ENCODE results near the gene AQP12B.
"Not testable (repeated sequence)": the region's sequence is repeated elsewhere in the genome, so short reads cannot be mapped to it uniquely, and the experiment has no call there.

AQP12B gene

GRCh38 chr2:240701091-240701735 is 18.5 kb upstream of the AQP12B start:
- no peak for TF ChIP-seq GATA3 (IDR thresholded peaks at IDR 0.05; ENCODE audit: low read depth, low read length)
- no peak for TF ChIP-seq GATA2 (IDR thresholded peaks at IDR 0.05; ENCODE audit: low read depth, low read length)

GRCh38 chr2:240691631-240692420 is 9.1 kb upstream of the AQP12B start, which contains the start of gene AQP12A:
AQP12A (plus strand) TSS chr2:240691866; CDS start chr2:240691914, 48 bp downstream.
- TF ChIP-seq GATA3, GATA2 (IDR thresholded peaks at IDR 0.05; ENCODE audit: low read depth, low read length): not testable (repeated sequence)

- no peak for TF ChIP-seq GATA2 (IDR thresholded peaks at IDR 0.05; ENCODE audit: low read depth, low read length)
- TF ChIP-seq GATA3 (IDR thresholded peaks at IDR 0.05; ENCODE audit: low read depth, low read length), result no peak
Measured at GRCh38 chr2:240689975-240690374, 7.3 kb upstream of the AQP12B start.

- TF ChIP-seq GATA3 (IDR thresholded peaks at IDR 0.05; ENCODE audit: low read depth, low read length), result no peak
- TF ChIP-seq GATA2 (IDR thresholded peaks at IDR 0.05; ENCODE audit: low read depth, low read length), result no peak
Measured at GRCh38 chr2:240688553-240688919, 5.9 kb upstream of the AQP12B start.

GRCh38 chr2:240687741-240688552 is 5.3 kb upstream of the AQP12B start:
- TF ChIP-seq GATA3 (IDR thresholded peaks at IDR 0.05; ENCODE audit: low read depth, low read length) (no peak), GATA2 (IDR thresholded peaks at IDR 0.05; ENCODE audit: low read depth, low read length) (no peak)

- TF ChIP-seq GATA3 (IDR thresholded peaks at IDR 0.05; ENCODE audit: low read depth, low read length), result no peak
- no peak for TF ChIP-seq GATA2 (IDR thresholded peaks at IDR 0.05; ENCODE audit: low read depth, low read length)
Measured at GRCh38 chr2:240687045-240687740, 4.5 kb upstream of the AQP12B start.

GRCh38 chr2:240686460-240686859 is 3.8 kb upstream of the AQP12B start:
- TF ChIP-seq GATA2 (IDR thresholded peaks at IDR 0.05; ENCODE audit: low read depth, low read length), result no peak
- no peak for TF ChIP-seq GATA3 (IDR thresholded peaks at IDR 0.05; ENCODE audit: low read depth, low read length)

GRCh38 chr2:240685771-240686371 is 3.2 kb upstream of the AQP12B start:
- no peak for TF ChIP-seq GATA3 (IDR thresholded peaks at IDR 0.05; ENCODE audit: low read depth, low read length)
- TF ChIP-seq GATA2 (IDR thresholded peaks at IDR 0.05; ENCODE audit: low read depth, low read length), result no peak

GRCh38 chr2:240672701-240673190 is 9.9 kb downstream of the AQP12B start:
- TF ChIP-seq GATA2 (IDR thresholded peaks at IDR 0.05; ENCODE audit: low read depth, low read length) (no peak), GATA3 (IDR thresholded peaks at IDR 0.05; ENCODE audit: low read depth, low read length) (no peak)

GRCh38 chr2:240672076-240672700 is 10.5 kb downstream of the AQP12B start:
- TF ChIP-seq GATA2 (IDR thresholded peaks at IDR 0.05; ENCODE audit: low read depth, low read length) (no peak), GATA3 (IDR thresholded peaks at IDR 0.05; ENCODE audit: low read depth, low read length) (no peak)

GRCh38 chr2:240670950-240671349 is 11.7 kb downstream of the AQP12B start:
- TF ChIP-seq GATA3 (IDR thresholded peaks at IDR 0.05; ENCODE audit: low read depth, low read length) (no peak), GATA2 (IDR thresholded peaks at IDR 0.05; ENCODE audit: low read depth, low read length) (no peak)

- TF ChIP-seq GATA2 (IDR thresholded peaks at IDR 0.05; ENCODE audit: low read depth, low read length) (no peak), GATA3 (IDR thresholded peaks at IDR 0.05; ENCODE audit: low read depth, low read length) (no peak)
Measured at GRCh38 chr2:240670402-240670801, 12.3 kb downstream of the AQP12B start.

GRCh38 chr2:240664622-240665021 is 18.1 kb downstream of the AQP12B start:
- TF ChIP-seq GATA3 (IDR thresholded peaks at IDR 0.05; ENCODE audit: low read depth, low read length) (no peak), GATA2 (IDR thresholded peaks at IDR 0.05; ENCODE audit: low read depth, low read length) (no peak)

Measured in SH-SY5Y (cell line).